Caco-2 (cell line): Measurements from ENCODE around the gene HSPA12A. TPM values are rescaled to one million over a fixed set of nuclear protein-coding genes. Genes with fewer than 3 reads are reported as not detected.
A peak's percentile ranks its signal among the peaks of the same experiment; 100 is the strongest.

Experiments
- BruUV-seq: library from RNA; stranded (reverse); fragments of 400-500 nt; replicated peaks from 2 replicates; lab custom pipeline; 2021; lab: Mats Ljungman, UMichigan
- CTCF ChIA-PET: fragments of 300-600 bp; sonication (Branson Sonifier 250); formaldehyde crosslinking; loops from one replicate; lab custom pipeline; 2022; ENCODE audit warnings: antibody characterized with exemption; lab: Charles Lee
- POLR2A ChIA-PET: fragments of 300-600 bp; sonication (Branson Sonifier 250); formaldehyde crosslinking; loops from one replicate; lab custom pipeline; 2022; ENCODE audit warnings: antibody characterized with exemption; lab: Charles Lee
- DNase-seq, 2 experiments: peaks; one replicate each; pipeline versions ENCODE4 v3.0.0 to v3.0.0-alpha.2; 2020 to 2022
- H3K27me3 ChIP-seq: replicated peaks from 2 replicates; pipeline ENCODE4 v1.6.0; 2011; ENCODE audit warnings: low read length; ENCODE audit not compliant: control insufficient read depth, insufficient read depth
- H3K36me3 ChIP-seq: 2 replicates; pipeline ENCODE4 v1.5.1; 2011; ENCODE audit warnings: low read length; ENCODE audit not compliant: control insufficient read depth, insufficient read depth
- H3K4me1 ChIP-seq: fragments of 250-450 bp; sonication (Bioruptor Pico); 2 replicates; pipeline ENCODE4 v1.5.1; 2020; ENCODE audit warnings: mild to moderate bottlenecking
- H3K4me3 ChIP-seq: 2 replicates; pipeline ENCODE4 v1.5.1; 2011; ENCODE audit warnings: low read depth, mild to moderate bottlenecking, control low read depth, low read length
- H3K9me3 ChIP-seq: fragments of 250-450 bp; sonication (Bioruptor Pico); 2 replicates; pipeline ENCODE4 v1.5.1; 2020; ENCODE audit warnings: mild to moderate bottlenecking, moderate library complexity
- H3K27ac Mint-ChIP-seq: one replicate; pipeline ENCODE4 v1.8.0; 2022; ENCODE audit warnings: mixed read lengths; ENCODE audit not compliant: unreplicated experiment
- H3K27me3 Mint-ChIP-seq: one replicate; pipeline ENCODE4 v1.8.0; 2022; ENCODE audit warnings: mixed read lengths; ENCODE audit not compliant: insufficient read depth, unreplicated experiment
- H3K36me3 Mint-ChIP-seq: one replicate; pipeline ENCODE4 v1.8.0; 2022; ENCODE audit warnings: mild to moderate bottlenecking, mixed read lengths; ENCODE audit not compliant: insufficient read depth, unreplicated experiment
- H3K4me1 Mint-ChIP-seq: one replicate; pipeline ENCODE4 v1.8.0; 2022; ENCODE audit warnings: low read depth, mixed read lengths; ENCODE audit not compliant: unreplicated experiment
- H3K4me3 Mint-ChIP-seq: one replicate; pipeline ENCODE4 v1.8.0; 2022; ENCODE audit warnings: mild to moderate bottlenecking, moderate library complexity, mixed read lengths; ENCODE audit not compliant: unreplicated experiment
- H3K9me3 Mint-ChIP-seq: one replicate; pipeline ENCODE4 v1.8.0; 2022; ENCODE audit warnings: mixed read lengths; ENCODE audit not compliant: unreplicated experiment
- CTCF ChIP-seq, 2 experiments: fragments of 200-600 bp in 1 of 2; IDR thresholded peaks; 1 replicate in 1 of 2; 2 replicates in 1 of 2; pipeline versions ENCODE4 v1.5.1 to v1.8.0; 2011 to 2022; ENCODE audit warnings: antibody characterized with exemption in 1 of 2, control low read depth in 1 of 2, inconsistent platforms in 1 of 2, low read depth in 1 of 2, low read length in 1 of 2, mild to moderate bottlenecking in 1 of 2, moderate library complexity in 1 of 2; ENCODE audit not compliant: insufficient read depth in 1 of 2, severe bottlenecking in 1 of 2, unreplicated experiment in 1 of 2
- intact Hi-C: fragments of 100-400 bp; cut with micrococcal nuclease; formaldehyde crosslinking; loops from one replicate; pipeline ENCODE4 v1.10.0; 2022; ENCODE audit not compliant: unreplicated experiment
- total RNA-seq: library from RNA; stranded (reverse); gene quantifications from 2 replicates; pipeline ENCODE4 v1.2.3, GENCODE V29; 2022

HSPA12A gene
- total RNA-seq, 1 experiment from 2014 or later = 27.0 TPM

- no TSS peak for BruUV-seq
- H3K27me3 Mint-ChIP-seq = no peaks in the 10 kb centered on the region
Observed at GRCh38 chr10:116729243-116729642, 13.1 kb downstream of the HSPA12A start.

GRCh38 chr10:116728526-116729096 lies 13.8 kb downstream of the HSPA12A start:
- no peaks in the 10 kb centered on the region for H3K9me3 Mint-ChIP-seq
- no peaks in the 10 kb centered on the region for H3K36me3 Mint-ChIP-seq
- H3K4me3 Mint-ChIP-seq = no peak overlapping the region
- peaks cover 2% of the 10 kb centered on the region; the same call in 1 of the 2 replicates for H3K4me1 ChIP-seq
- H3K4me3 ChIP-seq = no peak overlapping the region
- no peaks in the 10 kb centered on the region for H3K4me1 Mint-ChIP-seq
- ChIA-PET CTCF (no interaction called here), POLR2A (no interaction called here)
- no peaks in the 10 kb centered on the region for H3K9me3 ChIP-seq
- no peaks in the 10 kb centered on the region for H3K27me3 ChIP-seq
- TF ChIP-seq CTCF (IDR thresholded peaks at IDR 0.05; ENCODE audit: insufficient read depth in 1 of 2, low read depth in 1 of 2, low read length in 1 of 2, severe bottlenecking in 1 of 2, unreplicated experiment in 1 of 2) = no peak
- H3K27me3 Mint-ChIP-seq = no peaks in the 10 kb centered on the region
- no peak for DNase-seq
- H3K27ac Mint-ChIP-seq = no peak overlapping the region
- BruUV-seq = no TSS peak
- H3K36me3 ChIP-seq = no peaks in the 10 kb centered on the region; the same call in none of the 2 replicates
- intact Hi-C loops = no loop called here

More at GRCh38 chr10:116729243-116729642, 13.1 kb downstream of the HSPA12A start:
- H3K27ac Mint-ChIP-seq = no peak overlapping the region
- H3K9me3 Mint-ChIP-seq = no peaks in the 10 kb centered on the region
- Histone ChIP-seq H3K4me3 (no peak overlapping the region), H3K36me3 (no peaks in the 10 kb centered on the region; the same call in none of the 2 replicates), H3K27me3 (no peaks in the 10 kb centered on the region), H3K9me3 (no peaks in the 10 kb centered on the region), H3K4me1 (no peaks in the 10 kb centered on the region; the same call in 1 of the 2 replicates)
- no peak overlapping the region for H3K4me3 Mint-ChIP-seq
- no peak for TF ChIP-seq CTCF (IDR thresholded peaks at IDR 0.05; ENCODE audit: insufficient read depth in 1 of 2, low read depth in 1 of 2, low read length in 1 of 2, severe bottlenecking in 1 of 2, unreplicated experiment in 1 of 2)
- no peak for DNase-seq
- no peaks in the 10 kb centered on the region for H3K4me1 Mint-ChIP-seq
- ChIA-PET POLR2A (no interaction called here), CTCF (no interaction called here)
- intact Hi-C loops = no loop called here
- H3K36me3 Mint-ChIP-seq = no peaks in the 10 kb centered on the region

- Mint-ChIP-seq H3K27ac (peak overlapping the region; percentile 64), H3K36me3 (no peaks in the 10 kb centered on the region), H3K4me1 (peaks cover 21% of the 10 kb centered on the region), H3K9me3 (no peaks in the 10 kb centered on the region), H3K4me3 (no peak overlapping the region), H3K27me3 (no peaks in the 10 kb centered on the region)
- Histone ChIP-seq H3K4me3 (no peak overlapping the region), H3K9me3 (no peaks in the 10 kb centered on the region), H3K4me1 (peaks cover 47% of the 10 kb centered on the region), H3K27me3 (no peaks in the 10 kb centered on the region), H3K36me3 (no peaks in the 10 kb centered on the region; the same call in none of the 2 replicates)
- no peak for TF ChIP-seq CTCF (IDR thresholded peaks at IDR 0.05; ENCODE audit: insufficient read depth in 1 of 2, low read depth in 1 of 2, low read length in 1 of 2, severe bottlenecking in 1 of 2, unreplicated experiment in 1 of 2)
- no TSS peak for BruUV-seq
- intact Hi-C loops = no loop called here
- no peak for DNase-seq
- ChIA-PET POLR2A (no interaction called here), CTCF (no interaction called here)
Observed at GRCh38 chr10:116723428-116724281, 18.7 kb downstream of the HSPA12A start.
